HCT116 (cell line): ENCODE results near the gene CRY2. TPM values are rescaled to one million over a fixed set of nuclear protein-coding genes. Genes with fewer than 3 reads are reported as not detected.

Source experiments
- ATAC-seq: fragments of 200-7000 bp; cut with Tn5 transposase; 2 replicates; pipeline ENCODE4 v1.9.1; 2020; ENCODE audit warnings: mild to moderate bottlenecking, moderate library complexity
- BruUV-seq: library from RNA; stranded (reverse); fragments of 400-500 nt; replicated peaks from 2 replicates; lab custom pipeline; 2021; lab: Mats Ljungman, UMichigan
- CTCF ChIA-PET: fragments of 300-600 bp; sonication (Branson Sonifier 250); formaldehyde crosslinking; loops from one replicate; lab custom pipeline; 2021; ENCODE audit warnings: antibody characterized with exemption; lab: Charles Lee
- POLR2A ChIA-PET: fragments of 300-600, 350-600 bp; sonication (Branson Sonifier 250); formaldehyde crosslinking; loops from one replicate; lab custom pipeline; 2021; ENCODE audit warnings: antibody characterized with exemption; lab: Charles Lee
- RAD21 ChIA-PET, 2 experiments: fragments of 300-600 bp; sonication (Branson Sonifier 250); formaldehyde crosslinking; loops; one replicate each; lab custom pipeline; 2023; ENCODE audit warnings: low total read pairs in 2 of 2; ENCODE audit not compliant: uncharacterized antibody in 2 of 2, unreplicated experiment in 2 of 2, low non-redundant PET in 1 of 2; lab: Charles Lee
- DNase-seq: peaks from one replicate; pipeline ENCODE4 v3.0.0-alpha.2; 2010; ENCODE audit warnings: low read depth, low spot score
- H2AFZ ChIP-seq: fragments of 200-600 bp; shearing (Covaris generic), sonication (generic); 2 replicates; pipeline ENCODE4 v1.6.1; 2017; ENCODE audit warnings: low read depth, mixed run types, mixed read lengths, antibody characterized with exemption, low read length; ENCODE audit not compliant: poor library complexity, severe bottlenecking
- H3K27ac ChIP-seq: 2 replicates; pipeline ENCODE4 v1.5.1; 2012; ENCODE audit warnings: low read depth, low read length
- H3K27me3 ChIP-seq: fragments of 200-600 bp; sonication (generic); 2 replicates; pipeline ENCODE4 v1.6.1; 2016; ENCODE audit warnings: mixed run types, low read length, mixed read lengths; ENCODE audit not compliant: insufficient read depth
- H3K36me3 ChIP-seq, 2 experiments: fragments of 200-500 bp in 1 of 2; fragments of 200-600 bp in 1 of 2; sonication (Bioruptor generic) in 1 of 2; sonication (generic) in 1 of 2; 2 replicates each; pipeline versions ENCODE4 v1.5.1 to v1.6.1; 2014 to 2016; ENCODE audit warnings: low read length in 2 of 2, inconsistent platforms in 1 of 2, mixed read lengths in 1 of 2, mixed run types in 1 of 2; ENCODE audit not compliant: insufficient read depth in 2 of 2, control insufficient read depth in 1 of 2
- H3K4me1 ChIP-seq, 2 experiments: fragments of 200-600 bp in 1 of 2; sonication (generic) in 1 of 2; 2 replicates each; pipeline versions ENCODE4 v1.5.1 to v1.6.1; 2012 to 2017; ENCODE audit warnings: low read length in 2 of 2, inconsistent platforms in 1 of 2, mild to moderate bottlenecking in 1 of 2, mixed read lengths in 1 of 2, mixed run types in 1 of 2, moderate library complexity in 1 of 2; ENCODE audit not compliant: insufficient read depth in 2 of 2, control insufficient read depth in 1 of 2
- H3K4me2 ChIP-seq: fragments of 200-600 bp; sonication (generic); 2 replicates; pipeline ENCODE4 v1.6.1; 2017; ENCODE audit warnings: mixed run types, low read length, mixed read lengths
- H3K4me3 ChIP-seq, 2 experiments: fragments of 200-600 bp in 1 of 2; sonication (generic) in 1 of 2; replicated peaks in 1 of 2; 2 replicates each; pipeline ENCODE4 v1.5.1; 2011 to 2016; ENCODE audit warnings: low read length in 2 of 2, control low read depth in 1 of 2, low read depth in 1 of 2, mild to moderate bottlenecking in 1 of 2, mixed read lengths in 1 of 2, mixed run types in 1 of 2
- H3K79me2 ChIP-seq: fragments of 200-600 bp; sonication (generic); 2 replicates; pipeline ENCODE4 v1.6.1; 2017; ENCODE audit warnings: mild to moderate bottlenecking, mixed run types, low read length, moderate library complexity, mixed read lengths; ENCODE audit not compliant: insufficient read depth
- H3K9ac ChIP-seq: fragments of 200-600 bp; sonication (generic); 2 replicates; pipeline ENCODE4 v1.6.1; 2016; ENCODE audit warnings: low read length, mixed read lengths
- H3K9me2 ChIP-seq: fragments of 200-600 bp; sonication (generic), shearing (Covaris generic); 2 replicates; pipeline ENCODE4 v1.6.1; 2017; ENCODE audit warnings: mixed run types, mild to moderate bottlenecking, moderate library complexity; ENCODE audit not compliant: insufficient read depth
- H3K9me3 ChIP-seq, 2 experiments: fragments of 200-500 bp in 1 of 2; fragments of 200-600 bp in 1 of 2; sonication (Bioruptor generic) in 1 of 2; sonication (generic) in 1 of 2; 2 replicates each; pipeline ENCODE4 v1.6.1; 2014 to 2017; ENCODE audit warnings: low read length in 2 of 2, mixed read lengths in 2 of 2, inconsistent platforms in 1 of 2, low read depth in 1 of 2, mild to moderate bottlenecking in 1 of 2, mixed run types in 1 of 2, moderate library complexity in 1 of 2; ENCODE audit not compliant: control insufficient read depth in 1 of 2, insufficient read depth in 1 of 2
- H4K20me1 ChIP-seq: fragments of 200-600 bp; sonication (generic), shearing (Covaris generic); 2 replicates; pipeline ENCODE4 v1.6.1; 2017; ENCODE audit warnings: mixed run types, mild to moderate bottlenecking, moderate library complexity; ENCODE audit not compliant: insufficient read depth
- CBX3 ChIP-seq: IDR thresholded peaks from 2 replicates; pipeline ENCODE4 v1.6.1; 2012; ENCODE audit warnings: low read depth
- CEBPB ChIP-seq: IDR thresholded peaks from 2 replicates; pipeline ENCODE4 v1.6.1; 2012; ENCODE audit warnings: low read depth
- EGR1 ChIP-seq: IDR thresholded peaks from 2 replicates; pipeline ENCODE4 v1.6.1; 2012; ENCODE audit warnings: low read depth
- ELF1 ChIP-seq: IDR thresholded peaks from 2 replicates; pipeline ENCODE4 v1.6.1; 2012; ENCODE audit warnings: low read depth, borderline replicate concordance
- EZH2 ChIP-seq: fragments of 200-600 bp; sonication (generic); IDR thresholded peaks from 2 replicates; pipeline ENCODE4 v1.6.1; 2017; ENCODE audit warnings: antibody characterized with exemption, mixed run types
- EZH2phosphoT487 ChIP-seq: fragments of 200-600 bp; IDR thresholded peaks from 2 replicates; pipeline ENCODE4 v1.6.1; 2018; ENCODE audit warnings: antibody characterized with exemption, borderline replicate concordance
- FOSL1 ChIP-seq: IDR thresholded peaks from 2 replicates; pipeline ENCODE4 v1.6.1; 2012; ENCODE audit warnings: low read depth
- JUND ChIP-seq: IDR thresholded peaks from 2 replicates; pipeline ENCODE4 v1.6.1; 2012
- POLR2A ChIP-seq: IDR thresholded peaks from 2 replicates; pipeline ENCODE4 v1.7.0; 2011; ENCODE audit warnings: borderline replicate concordance; ENCODE audit not compliant: insufficient read depth, insufficient read length; ENCODE audit errors: extremely low read depth
- REST ChIP-seq: IDR thresholded peaks from 2 replicates; pipeline ENCODE4 v1.6.1; 2012; ENCODE audit warnings: low read depth
- SIN3A ChIP-seq: IDR thresholded peaks from 2 replicates; pipeline ENCODE4 v1.6.1; 2012; ENCODE audit warnings: low read depth
- YY1 ChIP-seq: IDR thresholded peaks from 2 replicates; pipeline ENCODE4 v1.6.1; 2011; ENCODE audit warnings: low read length, low read depth, moderate library complexity, mild to moderate bottlenecking; ENCODE audit not compliant: insufficient replicate concordance; ENCODE audit errors: extremely low read depth
- ZNF274 ChIP-seq: fragments of 200-500 bp; sonication (Bioruptor generic); IDR thresholded peaks from 2 replicates; pipeline ENCODE4 v1.6.1; 2014; ENCODE audit warnings: mild to moderate bottlenecking, low read depth, low read length, inconsistent platforms
- intact Hi-C: fragments of 100-400 bp; cut with micrococcal nuclease; formaldehyde crosslinking; loops from 2 replicates; pipeline ENCODE4 v1.10.0; 2022
- total RNA-seq: library from RNA; stranded (reverse); gene quantifications from one replicate; pipeline ENCODE4 v1.2.1, GENCODE V29; 2021; ENCODE audit not compliant: unreplicated experiment

CRY2 gene
- total RNA-seq, 1 experiment from 2014 or later: 18.0 TPM

- Histone ChIP-seq H4K20me1 (no peaks in the 10 kb centered on the region), H3K9ac (no peak overlapping the region), H3K9me2 (no peaks in the 10 kb centered on the region), H3K79me2 (peaks cover 14% of the 10 kb centered on the region), H3K36me3 (peaks cover 0 to 32% of the 10 kb centered on the region in 2 experiments), H2AFZ (no peak overlapping the region), H3K4me2 (no peak overlapping the region), H3K9me3 (no peaks in the 10 kb centered on the region), H3K4me1 (peaks cover 9 to 24% of the 10 kb centered on the region in 2 experiments), H3K27me3 (no peaks in the 10 kb centered on the region), H3K4me3 (no peak overlapping the region), H3K27ac (no peak overlapping the region)
- ChIA-PET CTCF (no interaction called here), RAD21 (no interaction called here), POLR2A (no interaction called here)
- no peak for TF ChIP-seq JUND
- TF ChIP-seq ELF1: no peak
- TF ChIP-seq SIN3A: no peak
- no peak for TF ChIP-seq EZH2
- TF ChIP-seq EZH2phosphoT487: no peak
- TF ChIP-seq ZNF274: no peak
- no peak for TF ChIP-seq CEBPB
- TF ChIP-seq CBX3: no peak
- TF ChIP-seq YY1: no peak
- no peak for TF ChIP-seq REST
- no peak for TF ChIP-seq POLR2A
- no peak for TF ChIP-seq FOSL1
- no peak for TF ChIP-seq EGR1
- DNase-seq: no peak
- intact Hi-C loops: no loop called here
- BruUV-seq: no TSS peak
- ATAC-seq: no peak
These were observed 78.7 kb downstream of the CRY2 start for GRCh38 chr11:45926001-45926401.
